Activated CD8-positive, alpha-beta T cell treated with anti-CD3 and anti-CD28 coated beads for 36 hours (primary cell): ENCODE measurements around the gene CSTF1. TPM values are rescaled to one million over a fixed set of nuclear protein-coding genes. Genes with fewer than 3 reads are reported as not detected.

Source experiments
- ATAC-seq: fragments of 200-7000 bp; cut with Tn5 transposase; one replicate; pipeline ENCODE4 v1.10.0; 2021; ENCODE audit warnings: mild to moderate bottlenecking, moderate library complexity
- CTCF ChIA-PET: fragments of 350-600 bp; sonication (Branson Sonifier 250); formaldehyde crosslinking; loops from one replicate; lab custom pipeline; 2021; ENCODE audit warnings: antibody characterized with exemption; lab: Charles Lee
- POLR2A ChIA-PET: fragments of 350-600 bp; sonication (Branson Sonifier 250); formaldehyde crosslinking; loops from one replicate; lab custom pipeline; 2021; ENCODE audit warnings: antibody characterized with exemption; lab: Charles Lee
- DNase-seq: peaks from one replicate; pipeline ENCODE4 v3.0.0-alpha.2; 2020
- H3K27ac Mint-ChIP-seq: one replicate; pipeline ENCODE4 v1.8.0; 2021; ENCODE audit warnings: mild to moderate bottlenecking, mixed read lengths
- H3K27me3 Mint-ChIP-seq: one replicate; pipeline ENCODE4 v1.8.0; 2021; ENCODE audit warnings: mixed read lengths
- H3K36me3 Mint-ChIP-seq: one replicate; pipeline ENCODE4 v1.8.0; 2021; ENCODE audit warnings: low read depth, mixed read lengths
- H3K4me1 Mint-ChIP-seq: one replicate; pipeline ENCODE4 v1.8.0; 2021; ENCODE audit warnings: low read depth, mixed read lengths
- H3K4me3 Mint-ChIP-seq: one replicate; pipeline ENCODE4 v1.8.0; 2021; ENCODE audit warnings: mild to moderate bottlenecking, moderate library complexity, mixed read lengths
- H3K9me3 Mint-ChIP-seq: one replicate; pipeline ENCODE4 v1.8.0; 2021; ENCODE audit warnings: mixed read lengths
- intact Hi-C: fragments of 100-400 bp; cut with micrococcal nuclease; formaldehyde crosslinking; loops from one replicate; pipeline ENCODE4 v1.10.0; 2022
- total RNA-seq, 2 experiments: library from RNA; stranded (reverse); gene quantifications; one replicate each; pipeline ENCODE4 v1.2.3, GENCODE V29; 2021
- TF ChIP-seq, protein P1 (sequence below): fragments of 200-600 bp; IDR thresholded peaks from one replicate; pipeline ENCODE4 v1.8.0; 2022; ENCODE audit warnings: antibody characterized with exemption, mild to moderate bottlenecking

Gene CSTF1
- total RNA-seq, 2 experiments from 2014 or later = 63.4 to 66.2 TPM

DNA sequence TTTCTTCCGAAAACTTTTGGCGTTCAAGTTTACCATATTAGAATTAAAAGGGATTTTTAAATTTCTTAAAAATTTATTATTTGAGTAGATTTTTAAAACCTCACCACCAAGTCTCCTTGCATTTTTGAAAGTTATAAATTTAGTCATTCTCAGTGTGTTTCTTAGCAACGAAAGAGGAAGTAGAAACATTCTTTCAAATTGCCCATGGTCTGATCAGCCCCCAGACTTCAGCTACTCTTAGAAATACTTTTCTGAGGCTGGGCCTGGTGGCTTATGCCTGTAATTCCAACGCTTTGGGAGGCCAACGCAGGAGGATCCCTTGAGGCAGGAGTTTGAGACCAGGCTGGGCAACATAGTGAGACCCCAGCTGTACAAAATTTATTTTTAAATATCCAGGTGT is 60.9 kb downstream of the CSTF1 start:
- no peak overlapping the region for H3K4me3 Mint-ChIP-seq
- no peaks in the 10 kb centered on the region for H3K9me3 Mint-ChIP-seq
- no peak for ATAC-seq
- DNase-seq = no peak
- H3K4me1 Mint-ChIP-seq = peaks cover 21% of the 10 kb centered on the region
- peak overlapping the region; percentile 85 for H3K27ac Mint-ChIP-seq
- H3K36me3 Mint-ChIP-seq = peaks cover 16% of the 10 kb centered on the region
- POLR2A ChIA-PET = interaction anchor here (1.1 to 4.4 kb wide), 2 partner anchors 10 to 38 kb away, joined by 3 to 19 read pairs; no protein-coding TSS in a partner anchor
- CTCF ChIA-PET = interaction anchor here (1.3 to 2.0 kb wide), 3 partner anchors 9 to 16 kb away, joined by 3 to 6 read pairs (median 4); no protein-coding TSS in a partner anchor
- H3K27me3 Mint-ChIP-seq = no peaks in the 10 kb centered on the region
- TF ChIP-seq, protein P1, sequence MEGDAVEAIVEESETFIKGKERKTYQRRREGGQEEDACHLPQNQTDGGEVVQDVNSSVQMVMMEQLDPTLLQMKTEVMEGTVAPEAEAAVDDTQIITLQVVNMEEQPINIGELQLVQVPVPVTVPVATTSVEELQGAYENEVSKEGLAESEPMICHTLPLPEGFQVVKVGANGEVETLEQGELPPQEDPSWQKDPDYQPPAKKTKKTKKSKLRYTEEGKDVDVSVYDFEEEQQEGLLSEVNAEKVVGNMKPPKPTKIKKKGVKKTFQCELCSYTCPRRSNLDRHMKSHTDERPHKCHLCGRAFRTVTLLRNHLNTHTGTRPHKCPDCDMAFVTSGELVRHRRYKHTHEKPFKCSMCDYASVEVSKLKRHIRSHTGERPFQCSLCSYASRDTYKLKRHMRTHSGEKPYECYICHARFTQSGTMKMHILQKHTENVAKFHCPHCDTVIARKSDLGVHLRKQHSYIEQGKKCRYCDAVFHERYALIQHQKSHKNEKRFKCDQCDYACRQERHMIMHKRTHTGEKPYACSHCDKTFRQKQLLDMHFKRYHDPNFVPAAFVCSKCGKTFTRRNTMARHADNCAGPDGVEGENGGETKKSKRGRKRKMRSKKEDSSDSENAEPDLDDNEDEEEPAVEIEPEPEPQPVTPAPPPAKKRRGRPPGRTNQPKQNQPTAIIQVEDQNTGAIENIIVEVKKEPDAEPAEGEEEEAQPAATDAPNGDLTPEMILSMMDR = no peak
- intact Hi-C loops = no loop called here

DNA sequence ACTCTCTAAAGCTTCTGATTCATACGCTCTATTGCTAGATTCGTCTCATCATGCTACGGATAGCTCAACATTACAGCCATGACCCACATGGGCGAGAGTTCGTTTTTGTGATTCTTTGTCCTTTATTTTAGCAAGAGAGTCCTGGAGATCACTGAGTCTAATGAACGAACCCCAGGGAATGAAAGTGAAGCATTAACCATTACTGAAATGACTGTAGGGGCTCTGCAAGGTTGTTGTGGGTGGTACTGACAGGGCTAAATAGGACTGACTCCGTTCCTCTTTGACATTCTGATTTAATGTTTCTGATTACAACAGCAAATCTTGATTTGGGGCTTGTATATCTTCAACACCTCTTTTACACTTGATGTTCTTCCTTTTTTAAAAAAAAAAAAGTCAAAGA is 62.3 kb downstream of the CSTF1 start:
- H3K27me3 Mint-ChIP-seq = no peaks in the 10 kb centered on the region
- ATAC-seq (peak; percentile 91), DNase-seq (peak; percentile 53)
- no peak overlapping the region for H3K4me3 Mint-ChIP-seq
- peak overlapping the region; percentile 85 for H3K27ac Mint-ChIP-seq
- H3K4me1 Mint-ChIP-seq = peaks cover 24% of the 10 kb centered on the region
- POLR2A ChIA-PET = interaction anchor here (0.7 to 4.4 kb wide), 4 partner anchors 11 to 42 kb away, joined by 3 to 19 read pairs (median 4); partner anchors contain the start of gene CASS4
- CTCF ChIA-PET = interaction anchor here (0.8 to 2.0 kb wide), 5 partner anchors 11 to 96 kb away, joined by 3 to 5 read pairs (median 4); no protein-coding TSS in a partner anchor
- TF ChIP-seq, protein P1 = no peak
- H3K36me3 Mint-ChIP-seq = peaks cover 19% of the 10 kb centered on the region
- H3K9me3 Mint-ChIP-seq = no peaks in the 10 kb centered on the region
- intact Hi-C loops = no loop called here

Other genes with a start within 250 kb of the CSTF1 start
- not detected for gene MC3R, start 143.9 kb upstream of the CSTF1 start, total RNA-seq
- 1 to 10 TPM; 3.7 to 4.5 TPM for gene FAM210B, start 33.7 kb upstream of the CSTF1 start, total RNA-seq
- gene AURKA, start 430 bp upstream of the CSTF1 start, total RNA-seq = 100 to 1,000 TPM in 1 of 2 experiments, 10 to 100 TPM in 1; 97.5 to 100 TPM
- 1 to 10 TPM; 3.5 to 3.7 TPM for gene CASS4, start 19.6 kb downstream of the CSTF1 start, total RNA-seq
- gene RTF2, start 76.0 kb downstream of the CSTF1 start, total RNA-seq = 10 to 100 TPM; 72.0 to 76.7 TPM
- gene FAM209A, start 132.1 kb downstream of the CSTF1 start, total RNA-seq = 1 to 10 TPM in 1 of 2 experiments, under 1 TPM in 1; 0.83 to 1.1 TPM
- 1 to 10 TPM in 1 of 2 experiments, not detected in 1; 1.0 TPM for gene FAM209B, start 140.6 kb downstream of the CSTF1 start, total RNA-seq
- not detected for gene TFAP2C, start 236.7 kb downstream of the CSTF1 start, total RNA-seq